K562 (cell line): ENCODE data around the gene BRICD5. TPM values are rescaled to one million over a fixed set of nuclear protein-coding genes. Genes with fewer than 3 reads are reported as not detected.

Source experiments
- CBX1 ChIP-seq: sonication (generic); IDR thresholded peaks from 2 replicates; pipeline ENCODE4 v1.6.1; 2016; ENCODE audit warnings: antibody characterized with exemption, low read depth, mild to moderate bottlenecking
- DIDO1 ChIP-seq: fragments of 450-650 bp; IDR thresholded peaks from 2 replicates; pipeline ENCODE4 v1.6.1; 2016; ENCODE audit warnings: low read depth, missing biosample characterization, missing genetic modification characterization
- HDAC2 ChIP-seq: fragments of 450-650 bp; IDR thresholded peaks from 2 replicates; pipeline ENCODE4 v1.6.1; 2016; ENCODE audit warnings: mild to moderate bottlenecking
- POLR2A ChIP-seq: fragments of 450-650 bp; conservative IDR thresholded peaks from 2 replicates; pipeline ENCODE4 v1.6.1; 2016
- POLR2B ChIP-seq: fragments of 450-650 bp; IDR thresholded peaks from 2 replicates; pipeline ENCODE4 v1.6.1; 2018; ENCODE audit warnings: low read depth; ENCODE audit not compliant: partially characterized antibody
- POLR2G ChIP-seq: fragments of 200-400 bp; formaldehyde crosslinking; IDR thresholded peaks from 2 replicates; pipeline ENCODE4 v1.6.1; 2017; ENCODE audit warnings: low read depth, mild to moderate bottlenecking, antibody characterized with exemption, low read length, moderate library complexity
- PRMT5 ChIP-seq: sonication (generic); formaldehyde crosslinking; IDR thresholded peaks from 2 replicates; pipeline ENCODE4 v1.5.0; 2020; ENCODE audit warnings: missing genetic modification reagents
- RBM15 ChIP-seq: fragments of 200-400 bp; formaldehyde crosslinking; IDR thresholded peaks from 2 replicates; pipeline ENCODE4 v1.6.1; 2018; ENCODE audit warnings: mild to moderate bottlenecking, low read length, moderate library complexity; ENCODE audit not compliant: insufficient read depth
- SMARCC2 ChIP-seq: fragments of 450-650 bp; IDR thresholded peaks from 2 replicates; pipeline ENCODE4 v1.6.1; 2017; ENCODE audit warnings: antibody characterized with exemption, moderate library complexity, mild to moderate bottlenecking, low read depth
- SNRNP70 ChIP-seq: fragments of 200-400 bp; formaldehyde crosslinking; optimal IDR thresholded peaks from 2 replicates; pipeline ENCODE3; 2017; ENCODE audit warnings: low read depth, low read length
- SUPT5H ChIP-seq: fragments of 450-650 bp; IDR thresholded peaks from 2 replicates; pipeline ENCODE4 v1.6.1; 2016
- ZBED1 ChIP-seq: IDR thresholded peaks from 2 replicates; pipeline ENCODE4 v1.6.1; 2014
- ZFX ChIP-seq: sonication (generic); formaldehyde crosslinking; IDR thresholded peaks from 2 replicates; pipeline ENCODE4 v1.8.0; 2022; ENCODE audit warnings: mild to moderate bottlenecking, missing genetic modification reagents, moderate library complexity
- polyA plus RNA-seq, 8 experiments: library from polyadenylated mRNA; depleted of rRNA in 4 of 8; stranded (reverse) in 5 of 8; unstranded in 3 of 8; fragments of >200 nt; fragmentation: Nextera tagmentation in 2 of 8; fragmentation: Illumina TruSeq in 1 of 8; extraction: Ambion mirVana in 2 of 8; extraction: Trizol in 1 of 8; gene quantifications; 2 replicates each; pipeline versions ENCODE4 v1.2.1 to v1.2.3, GENCODE V29; 2011 to 2014; ENCODE audit warnings: inconsistent platforms in 1 of 8, missing spikeins in 1 of 8
- total RNA-seq, 7 experiments: library from RNA; depleted of rRNA in 6 of 7; stranded (reverse); fragments of >200 nt in 6 of 7; fragmentation: Illumina TruSeq in 2 of 7; extraction: Trizol in 2 of 7; gene quantifications; 2 replicates each; pipeline versions ENCODE4 v1.2.1 to v1.2.3, GENCODE V29; 2011 to 2021; ENCODE audit warnings: low replicate concordance in 1 of 7
- TF ChIP-seq, protein P1 (sequence below): fragments of 450-650 bp; IDR thresholded peaks from 2 replicates; pipeline ENCODE4 v1.6.1; 2016; ENCODE audit warnings: mild to moderate bottlenecking, moderate library complexity
- TF ChIP-seq, protein P2 (sequence below): fragments of 450-650 bp; formaldehyde crosslinking; IDR thresholded peaks from 2 replicates; pipeline ENCODE4 v1.4.0; 2022; ENCODE audit warnings: missing genetic modification characterization
- TF ChIP-seq, protein P3 (sequence below): fragments of 450-650 bp; IDR thresholded peaks from 2 replicates; pipeline ENCODE4 v1.7.0; 2016; ENCODE audit warnings: borderline replicate concordance

Gene BRICD5
- total and polyA plus RNA-seq, 9 of the 15 experiments (the other 6 are each of a cell fraction or from before 2014, with no cell fraction given): 0.24 to 15.1 (median 2.4) TPM; not detected in 1

DNA sequence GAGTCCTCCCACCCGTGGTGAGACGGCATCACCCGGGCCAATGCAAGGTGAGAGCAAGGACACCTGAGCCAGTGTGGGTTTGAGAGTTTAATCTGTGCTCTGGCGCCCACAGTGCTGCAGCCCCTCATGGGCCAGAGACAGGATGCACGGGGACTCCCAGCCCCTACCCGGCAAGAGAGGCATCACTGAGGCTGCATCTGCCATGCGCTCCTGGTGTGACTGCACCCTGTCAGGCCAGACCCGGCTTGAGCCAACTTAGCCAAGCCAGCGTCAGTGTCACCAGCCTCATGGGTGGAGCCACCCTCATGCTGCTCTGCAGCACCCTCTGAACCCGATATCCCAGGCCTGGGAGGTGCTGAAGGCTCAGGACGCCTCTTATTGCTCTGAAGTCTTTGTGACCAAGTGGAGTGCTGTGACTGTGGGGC is 1.3 kb upstream of the BRICD5 start (continued):
- TF ChIP-seq, protein P1, sequence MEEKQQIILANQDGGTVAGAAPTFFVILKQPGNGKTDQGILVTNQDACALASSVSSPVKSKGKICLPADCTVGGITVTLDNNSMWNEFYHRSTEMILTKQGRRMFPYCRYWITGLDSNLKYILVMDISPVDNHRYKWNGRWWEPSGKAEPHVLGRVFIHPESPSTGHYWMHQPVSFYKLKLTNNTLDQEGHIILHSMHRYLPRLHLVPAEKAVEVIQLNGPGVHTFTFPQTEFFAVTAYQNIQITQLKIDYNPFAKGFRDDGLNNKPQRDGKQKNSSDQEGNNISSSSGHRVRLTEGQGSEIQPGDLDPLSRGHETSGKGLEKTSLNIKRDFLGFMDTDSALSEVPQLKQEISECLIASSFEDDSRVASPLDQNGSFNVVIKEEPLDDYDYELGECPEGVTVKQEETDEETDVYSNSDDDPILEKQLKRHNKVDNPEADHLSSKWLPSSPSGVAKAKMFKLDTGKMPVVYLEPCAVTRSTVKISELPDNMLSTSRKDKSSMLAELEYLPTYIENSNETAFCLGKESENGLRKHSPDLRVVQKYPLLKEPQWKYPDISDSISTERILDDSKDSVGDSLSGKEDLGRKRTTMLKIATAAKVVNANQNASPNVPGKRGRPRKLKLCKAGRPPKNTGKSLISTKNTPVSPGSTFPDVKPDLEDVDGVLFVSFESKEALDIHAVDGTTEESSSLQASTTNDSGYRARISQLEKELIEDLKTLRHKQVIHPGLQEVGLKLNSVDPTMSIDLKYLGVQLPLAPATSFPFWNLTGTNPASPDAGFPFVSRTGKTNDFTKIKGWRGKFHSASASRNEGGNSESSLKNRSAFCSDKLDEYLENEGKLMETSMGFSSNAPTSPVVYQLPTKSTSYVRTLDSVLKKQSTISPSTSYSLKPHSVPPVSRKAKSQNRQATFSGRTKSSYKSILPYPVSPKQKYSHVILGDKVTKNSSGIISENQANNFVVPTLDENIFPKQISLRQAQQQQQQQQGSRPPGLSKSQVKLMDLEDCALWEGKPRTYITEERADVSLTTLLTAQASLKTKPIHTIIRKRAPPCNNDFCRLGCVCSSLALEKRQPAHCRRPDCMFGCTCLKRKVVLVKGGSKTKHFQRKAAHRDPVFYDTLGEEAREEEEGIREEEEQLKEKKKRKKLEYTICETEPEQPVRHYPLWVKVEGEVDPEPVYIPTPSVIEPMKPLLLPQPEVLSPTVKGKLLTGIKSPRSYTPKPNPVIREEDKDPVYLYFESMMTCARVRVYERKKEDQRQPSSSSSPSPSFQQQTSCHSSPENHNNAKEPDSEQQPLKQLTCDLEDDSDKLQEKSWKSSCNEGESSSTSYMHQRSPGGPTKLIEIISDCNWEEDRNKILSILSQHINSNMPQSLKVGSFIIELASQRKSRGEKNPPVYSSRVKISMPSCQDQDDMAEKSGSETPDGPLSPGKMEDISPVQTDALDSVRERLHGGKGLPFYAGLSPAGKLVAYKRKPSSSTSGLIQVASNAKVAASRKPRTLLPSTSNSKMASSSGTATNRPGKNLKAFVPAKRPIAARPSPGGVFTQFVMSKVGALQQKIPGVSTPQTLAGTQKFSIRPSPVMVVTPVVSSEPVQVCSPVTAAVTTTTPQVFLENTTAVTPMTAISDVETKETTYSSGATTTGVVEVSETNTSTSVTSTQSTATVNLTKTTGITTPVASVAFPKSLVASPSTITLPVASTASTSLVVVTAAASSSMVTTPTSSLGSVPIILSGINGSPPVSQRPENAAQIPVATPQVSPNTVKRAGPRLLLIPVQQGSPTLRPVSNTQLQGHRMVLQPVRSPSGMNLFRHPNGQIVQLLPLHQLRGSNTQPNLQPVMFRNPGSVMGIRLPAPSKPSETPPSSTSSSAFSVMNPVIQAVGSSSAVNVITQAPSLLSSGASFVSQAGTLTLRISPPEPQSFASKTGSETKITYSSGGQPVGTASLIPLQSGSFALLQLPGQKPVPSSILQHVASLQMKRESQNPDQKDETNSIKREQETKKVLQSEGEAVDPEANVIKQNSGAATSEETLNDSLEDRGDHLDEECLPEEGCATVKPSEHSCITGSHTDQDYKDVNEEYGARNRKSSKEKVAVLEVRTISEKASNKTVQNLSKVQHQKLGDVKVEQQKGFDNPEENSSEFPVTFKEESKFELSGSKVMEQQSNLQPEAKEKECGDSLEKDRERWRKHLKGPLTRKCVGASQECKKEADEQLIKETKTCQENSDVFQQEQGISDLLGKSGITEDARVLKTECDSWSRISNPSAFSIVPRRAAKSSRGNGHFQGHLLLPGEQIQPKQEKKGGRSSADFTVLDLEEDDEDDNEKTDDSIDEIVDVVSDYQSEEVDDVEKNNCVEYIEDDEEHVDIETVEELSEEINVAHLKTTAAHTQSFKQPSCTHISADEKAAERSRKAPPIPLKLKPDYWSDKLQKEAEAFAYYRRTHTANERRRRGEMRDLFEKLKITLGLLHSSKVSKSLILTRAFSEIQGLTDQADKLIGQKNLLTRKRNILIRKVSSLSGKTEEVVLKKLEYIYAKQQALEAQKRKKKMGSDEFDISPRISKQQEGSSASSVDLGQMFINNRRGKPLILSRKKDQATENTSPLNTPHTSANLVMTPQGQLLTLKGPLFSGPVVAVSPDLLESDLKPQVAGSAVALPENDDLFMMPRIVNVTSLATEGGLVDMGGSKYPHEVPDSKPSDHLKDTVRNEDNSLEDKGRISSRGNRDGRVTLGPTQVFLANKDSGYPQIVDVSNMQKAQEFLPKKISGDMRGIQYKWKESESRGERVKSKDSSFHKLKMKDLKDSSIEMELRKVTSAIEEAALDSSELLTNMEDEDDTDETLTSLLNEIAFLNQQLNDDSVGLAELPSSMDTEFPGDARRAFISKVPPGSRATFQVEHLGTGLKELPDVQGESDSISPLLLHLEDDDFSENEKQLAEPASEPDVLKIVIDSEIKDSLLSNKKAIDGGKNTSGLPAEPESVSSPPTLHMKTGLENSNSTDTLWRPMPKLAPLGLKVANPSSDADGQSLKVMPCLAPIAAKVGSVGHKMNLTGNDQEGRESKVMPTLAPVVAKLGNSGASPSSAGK: no peak
- TF ChIP-seq DIDO1: no peak
- TF ChIP-seq, protein P2, sequence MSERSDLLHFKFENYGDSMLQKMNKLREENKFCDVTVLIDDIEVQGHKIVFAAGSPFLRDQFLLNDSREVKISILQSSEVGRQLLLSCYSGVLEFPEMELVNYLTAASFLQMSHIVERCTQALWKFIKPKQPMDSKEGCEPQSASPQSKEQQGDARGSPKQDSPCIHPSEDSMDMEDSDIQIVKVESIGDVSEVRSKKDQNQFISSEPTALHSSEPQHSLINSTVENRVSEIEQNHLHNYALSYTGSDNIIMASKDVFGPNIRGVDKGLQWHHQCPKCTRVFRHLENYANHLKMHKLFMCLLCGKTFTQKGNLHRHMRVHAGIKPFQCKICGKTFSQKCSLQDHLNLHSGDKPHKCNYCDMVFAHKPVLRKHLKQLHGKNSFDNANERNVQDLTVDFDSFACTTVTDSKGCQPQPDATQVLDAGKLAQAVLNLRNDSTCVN: no peak
- TF ChIP-seq SNRNP70: peak; percentile 20
- no peak for TF ChIP-seq PRMT5 (CRISPR knock-in tag)
- 0 out of 2 replicates have a peak, but pooled peaks have one; percentile 19 for TF ChIP-seq CBX1
- peak; percentile 63 for TF ChIP-seq POLR2A
- peak; percentile 34 for TF ChIP-seq POLR2B
- TF ChIP-seq SMARCC2: no peak
- 0 out of 2 replicates have a peak, but pooled peaks have one; percentile 2 for TF ChIP-seq ZFX (CRISPR knock-in tag)
- TF ChIP-seq, protein P3, sequence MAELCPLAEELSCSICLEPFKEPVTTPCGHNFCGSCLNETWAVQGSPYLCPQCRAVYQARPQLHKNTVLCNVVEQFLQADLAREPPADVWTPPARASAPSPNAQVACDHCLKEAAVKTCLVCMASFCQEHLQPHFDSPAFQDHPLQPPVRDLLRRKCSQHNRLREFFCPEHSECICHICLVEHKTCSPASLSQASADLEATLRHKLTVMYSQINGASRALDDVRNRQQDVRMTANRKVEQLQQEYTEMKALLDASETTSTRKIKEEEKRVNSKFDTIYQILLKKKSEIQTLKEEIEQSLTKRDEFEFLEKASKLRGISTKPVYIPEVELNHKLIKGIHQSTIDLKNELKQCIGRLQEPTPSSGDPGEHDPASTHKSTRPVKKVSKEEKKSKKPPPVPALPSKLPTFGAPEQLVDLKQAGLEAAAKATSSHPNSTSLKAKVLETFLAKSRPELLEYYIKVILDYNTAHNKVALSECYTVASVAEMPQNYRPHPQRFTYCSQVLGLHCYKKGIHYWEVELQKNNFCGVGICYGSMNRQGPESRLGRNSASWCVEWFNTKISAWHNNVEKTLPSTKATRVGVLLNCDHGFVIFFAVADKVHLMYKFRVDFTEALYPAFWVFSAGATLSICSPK: no peak
- peak; percentile 57 for TF ChIP-seq SUPT5H
- TF ChIP-seq RBM15: no peak
- peak; percentile 70 for TF ChIP-seq POLR2G
- TF ChIP-seq HDAC2: no peak
- no peak for TF ChIP-seq ZBED1
